ENCODE data around the gene PRRT1B. TPM values are rescaled to one million over a fixed set of nuclear protein-coding genes. Genes with fewer than 3 reads are reported as not detected.
"Not testable (repeated sequence)": the region's sequence is repeated elsewhere in the genome, so short reads cannot be mapped to it uniquely, and the experiment has no call there.

The PRRT1B gene
- total RNA-seq, 2 donors from 2014 or later = not detected

GRCh38 chr9:131528886-131529505 is 16.3 kb upstream of the PRRT1B start:
- peaks cover 53% of the 10 kb centered on the region for H3K36me3 Mint-ChIP-seq (ENCODE audit: low read depth)
- H3K4me3 Mint-ChIP-seq = peak overlapping the region; percentile 68
- H3K27me3 Mint-ChIP-seq = no peaks in the 10 kb centered on the region
- no peak for ATAC-seq (replicated peaks)
- H3K27ac Mint-ChIP-seq = no peak overlapping the region
- peaks cover 4% of the 10 kb centered on the region for H3K4me1 Mint-ChIP-seq
- no peaks in the 10 kb centered on the region for H3K9me3 Mint-ChIP-seq

GRCh38 chr9:131529597-131530545 is 15.5 kb upstream of the PRRT1B start:
- Mint-ChIP-seq H3K4me3 (peak overlapping the region; percentile 68), H3K27ac (peak overlapping the region; percentile 36), H3K9me3 (no peaks in the 10 kb centered on the region), H3K27me3 (no peaks in the 10 kb centered on the region), H3K4me1 (peaks cover 6% of the 10 kb centered on the region), H3K36me3 (ENCODE audit: low read depth) (peaks cover 45% of the 10 kb centered on the region)
- ATAC-seq (replicated peaks) = no peak

DNA sequence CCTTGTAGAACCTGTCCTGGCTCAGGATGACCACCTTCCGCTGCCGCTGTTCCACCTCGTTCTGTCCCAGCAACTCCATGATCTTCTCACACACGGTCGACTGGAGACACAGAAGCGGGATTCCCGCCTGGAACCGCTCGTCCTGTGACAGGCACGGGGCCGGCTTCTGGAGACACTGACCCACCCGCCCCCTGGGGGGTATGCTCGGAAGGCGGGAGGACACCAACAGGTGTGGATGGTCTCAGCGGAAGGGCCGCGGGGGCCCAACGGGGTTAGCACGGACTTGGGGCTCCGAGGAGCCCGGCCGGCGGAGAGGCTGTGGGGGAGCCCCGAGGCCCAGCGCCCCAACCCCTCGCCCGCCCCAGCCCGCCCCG is 14.8 kb upstream of the PRRT1B start:
- Mint-ChIP-seq H3K4me1 (peaks cover 6% of the 10 kb centered on the region), H3K9me3 (no peaks in the 10 kb centered on the region), H3K36me3 (ENCODE audit: low read depth) (peaks cover 38% of the 10 kb centered on the region), H3K27ac (peak overlapping the region; percentile 33), H3K27me3 (no peaks in the 10 kb centered on the region), H3K4me3 (peak overlapping the region; percentile 68)
- peak; percentile 25 for ATAC-seq (replicated peaks)

GRCh38 chr9:131530920-131531832 is 14.1 kb upstream of the PRRT1B start, which contains the start of gene UCK1:
TSS of gene UCK1 (minus strand) at chr9:131531263. CDS start at chr9:131531174, 89 bp downstream.
- Mint-ChIP-seq H3K27me3 (no peaks in the 10 kb centered on the region), H3K36me3 (ENCODE audit: low read depth) (peaks cover 32% of the 10 kb centered on the region), H3K9me3 (no peaks in the 10 kb centered on the region), H3K4me3 (peak within 1 kb of the TSS; percentile 68), H3K27ac (peak within 1 kb of the TSS; percentile 33), H3K4me1 (peaks cover 6% of the 10 kb centered on the region)
- peak; percentile 100 for ATAC-seq (replicated peaks)

- no peak overlapping the region for H3K4me3 Mint-ChIP-seq
- H3K27ac Mint-ChIP-seq = no peak overlapping the region
- H3K4me1 Mint-ChIP-seq = peaks cover 11% of the 10 kb centered on the region
- no peak for ATAC-seq (replicated peaks)
- peaks cover 2% of the 10 kb centered on the region for H3K36me3 Mint-ChIP-seq (ENCODE audit: low read depth)
- H3K27me3 Mint-ChIP-seq = no peaks in the 10 kb centered on the region
- H3K9me3 Mint-ChIP-seq = no peaks in the 10 kb centered on the region
These were observed 10.5 kb upstream of the PRRT1B start for GRCh38 chr9:131534721-131535237.

DNA sequence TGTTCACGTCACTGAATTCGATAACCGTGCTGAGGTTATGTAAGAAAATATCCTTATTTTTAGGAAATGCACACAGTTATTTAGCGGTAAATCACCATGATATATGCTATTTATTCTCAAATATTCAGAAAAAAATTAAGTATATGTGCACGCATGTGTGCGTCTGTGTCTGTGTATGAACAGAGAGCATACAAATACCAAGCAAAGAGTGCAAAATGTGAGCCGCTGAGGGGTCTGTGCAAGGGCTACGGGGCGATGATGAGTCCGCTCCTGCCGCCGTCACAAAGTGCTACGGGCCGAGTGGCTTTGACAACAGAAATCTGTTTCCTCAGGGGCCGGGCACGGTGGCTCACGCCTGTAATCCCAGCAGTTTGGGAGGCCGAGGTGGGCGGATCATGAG is 7.4 kb upstream of the PRRT1B start:
- H3K4me3 Mint-ChIP-seq = no peak overlapping the region
- no peak overlapping the region for H3K27ac Mint-ChIP-seq
- ATAC-seq (replicated peaks) = no peak
- H3K27me3 Mint-ChIP-seq = no peaks in the 10 kb centered on the region
- peaks cover 4% of the 10 kb centered on the region for H3K9me3 Mint-ChIP-seq
- no peaks in the 10 kb centered on the region for H3K36me3 Mint-ChIP-seq (ENCODE audit: low read depth)
- H3K4me1 Mint-ChIP-seq = peaks cover 16% of the 10 kb centered on the region

- H3K27me3 Mint-ChIP-seq = no peaks in the 10 kb centered on the region
- peaks cover 15% of the 10 kb centered on the region for H3K4me1 Mint-ChIP-seq
- H3K27ac Mint-ChIP-seq = no peak overlapping the region
- no peak overlapping the region for H3K4me3 Mint-ChIP-seq
- peak; percentile 48 for ATAC-seq (replicated peaks)
- peaks cover 4% of the 10 kb centered on the region for H3K9me3 Mint-ChIP-seq
- H3K36me3 Mint-ChIP-seq (ENCODE audit: low read depth) = no peaks in the 10 kb centered on the region
These were observed 6.0 kb upstream of the PRRT1B start for GRCh38 chr9:131539223-131539923.

GRCh38 chr9:131543141-131543540 is 2.2 kb upstream of the PRRT1B start:
- ATAC-seq (replicated peaks) = no peak
- Mint-ChIP-seq H3K36me3 (ENCODE audit: low read depth) (no peaks in the 10 kb centered on the region), H3K27ac (no peak overlapping the region), H3K9me3 (peaks cover 5% of the 10 kb centered on the region), H3K4me1 (peaks cover 19% of the 10 kb centered on the region), H3K27me3 (peaks cover 11% of the 10 kb centered on the region), H3K4me3 (no peak overlapping the region)

DNA sequence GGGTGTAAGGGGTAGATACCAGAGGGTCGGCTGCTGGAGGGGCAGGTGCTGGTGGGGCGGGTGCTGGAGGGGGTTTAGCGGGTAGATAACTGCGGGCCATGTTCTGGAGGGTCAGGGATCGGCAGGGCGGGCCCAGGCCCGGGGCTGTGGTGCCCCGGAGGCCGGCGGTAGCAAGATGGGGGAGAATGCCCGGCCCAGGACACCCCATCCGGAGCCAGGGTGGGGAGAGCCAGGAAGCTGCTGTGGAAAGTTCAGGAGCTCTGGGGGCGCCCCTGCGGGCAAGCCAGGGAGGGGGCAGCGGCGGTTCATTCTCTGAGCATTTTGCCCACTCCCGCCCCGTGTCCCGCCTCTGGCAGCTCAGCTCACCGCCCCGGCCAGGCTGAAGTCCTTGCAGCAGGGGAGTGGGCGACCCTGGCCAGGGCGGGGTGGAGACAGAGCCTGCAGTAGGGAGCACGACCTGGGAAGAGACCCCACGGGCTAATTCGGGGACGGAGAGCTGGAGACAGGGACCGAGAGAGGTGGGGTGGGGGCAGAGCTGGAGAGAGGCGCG is 538 bp downstream of the PRRT1B start:
- ATAC-seq (replicated peaks) = no peak
- H3K36me3 Mint-ChIP-seq (ENCODE audit: low read depth) = peaks cover 6% of the 10 kb centered on the region
- peaks cover 29% of the 10 kb centered on the region for H3K27me3 Mint-ChIP-seq
- no peak overlapping the region for H3K27ac Mint-ChIP-seq
- H3K4me1 Mint-ChIP-seq = peaks cover 11% of the 10 kb centered on the region
- peak overlapping the region; percentile 39 for H3K4me3 Mint-ChIP-seq
- peaks cover 7% of the 10 kb centered on the region for H3K9me3 Mint-ChIP-seq

- peaks cover 11% of the 10 kb centered on the region for H3K4me1 Mint-ChIP-seq
- ATAC-seq (replicated peaks) = peak; percentile 62
- peaks cover 7% of the 10 kb centered on the region for H3K9me3 Mint-ChIP-seq
- H3K27ac Mint-ChIP-seq = no peak overlapping the region
- peaks cover 29% of the 10 kb centered on the region for H3K27me3 Mint-ChIP-seq
- H3K4me3 Mint-ChIP-seq = peak overlapping the region; percentile 39
- peaks cover 6% of the 10 kb centered on the region for H3K36me3 Mint-ChIP-seq (ENCODE audit: low read depth)
These were observed 1.2 kb downstream of the PRRT1B start for GRCh38 chr9:131546336-131547084.

- ATAC-seq (replicated peaks); H3K9me3 Mint-ChIP-seq; H3K27ac Mint-ChIP-seq; H3K4me3 Mint-ChIP-seq; H3K36me3 Mint-ChIP-seq (ENCODE audit: low read depth): not testable (repeated sequence)
- H3K27me3 Mint-ChIP-seq = peaks cover 29% of the 10 kb centered on the region
- H3K4me1 Mint-ChIP-seq = peaks cover 11% of the 10 kb centered on the region
These were observed 3.9 kb downstream of the PRRT1B start for GRCh38 chr9:131549186-131549585.

DNA sequence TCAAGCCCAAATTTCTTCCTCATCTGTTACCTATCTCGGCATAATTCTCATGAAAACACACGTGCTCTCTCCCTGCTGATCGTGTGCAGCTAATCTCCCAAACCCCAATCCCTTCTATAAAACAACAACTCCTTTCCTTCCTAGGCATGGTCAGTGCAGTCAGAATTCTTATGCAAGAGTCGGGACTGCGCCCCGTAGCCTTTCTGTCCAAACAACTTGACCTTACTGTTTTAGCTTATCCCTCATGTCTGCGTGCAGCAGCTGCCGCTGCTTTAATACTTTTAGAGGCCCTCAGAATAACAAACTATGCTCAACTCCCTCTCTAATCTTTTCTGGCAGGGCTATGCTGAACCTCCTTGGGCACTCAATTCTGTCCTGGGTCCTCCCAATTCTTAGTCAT is 5.1 kb downstream of the PRRT1B start:
- not testable (repeated sequence) for H3K4me3 Mint-ChIP-seq; ATAC-seq (replicated peaks); H3K9me3 Mint-ChIP-seq; H3K36me3 Mint-ChIP-seq (ENCODE audit: low read depth); H3K27ac Mint-ChIP-seq
- Mint-ChIP-seq H3K27me3 (peaks cover 33% of the 10 kb centered on the region), H3K4me1 (peaks cover 11% of the 10 kb centered on the region)

- Mint-ChIP-seq H3K4me3 (no peak overlapping the region), H3K9me3 (peaks cover 3% of the 10 kb centered on the region), H3K36me3 (ENCODE audit: low read depth) (peaks cover 6% of the 10 kb centered on the region), H3K27ac (no peak overlapping the region), H3K27me3 (peaks cover 43% of the 10 kb centered on the region), H3K4me1 (peaks cover 11% of the 10 kb centered on the region)
- no peak for ATAC-seq (replicated peaks)
These were observed 6.7 kb downstream of the PRRT1B start for GRCh38 chr9:131552030-131552429.
